ENCODE data around the gene RTL1. TPM values are rescaled to one million over a fixed set of nuclear protein-coding genes. Genes with fewer than 3 reads are reported as not detected.

The RTL1 gene
- total and polyA plus RNA-seq, 7 donors, result not detected

- H3K4me1 ChIP-seq, result peaks cover 0 to 30% (median 13%) of the 10 kb centered on the region in 4 donors
- no peak overlapping the region for H3K27ac ChIP-seq
- no peaks in the 10 kb centered on the region for H3K36me3 ChIP-seq
- TF ChIP-seq POLR2AphosphoS5 (IDR thresholded peaks at IDR 0.05) (no peak), EP300 (IDR thresholded peaks at IDR 0.05) (no peak), POLR2A (IDR thresholded peaks at IDR 0.05) (no peak)
- TF ChIP-seq, protein P1, sequence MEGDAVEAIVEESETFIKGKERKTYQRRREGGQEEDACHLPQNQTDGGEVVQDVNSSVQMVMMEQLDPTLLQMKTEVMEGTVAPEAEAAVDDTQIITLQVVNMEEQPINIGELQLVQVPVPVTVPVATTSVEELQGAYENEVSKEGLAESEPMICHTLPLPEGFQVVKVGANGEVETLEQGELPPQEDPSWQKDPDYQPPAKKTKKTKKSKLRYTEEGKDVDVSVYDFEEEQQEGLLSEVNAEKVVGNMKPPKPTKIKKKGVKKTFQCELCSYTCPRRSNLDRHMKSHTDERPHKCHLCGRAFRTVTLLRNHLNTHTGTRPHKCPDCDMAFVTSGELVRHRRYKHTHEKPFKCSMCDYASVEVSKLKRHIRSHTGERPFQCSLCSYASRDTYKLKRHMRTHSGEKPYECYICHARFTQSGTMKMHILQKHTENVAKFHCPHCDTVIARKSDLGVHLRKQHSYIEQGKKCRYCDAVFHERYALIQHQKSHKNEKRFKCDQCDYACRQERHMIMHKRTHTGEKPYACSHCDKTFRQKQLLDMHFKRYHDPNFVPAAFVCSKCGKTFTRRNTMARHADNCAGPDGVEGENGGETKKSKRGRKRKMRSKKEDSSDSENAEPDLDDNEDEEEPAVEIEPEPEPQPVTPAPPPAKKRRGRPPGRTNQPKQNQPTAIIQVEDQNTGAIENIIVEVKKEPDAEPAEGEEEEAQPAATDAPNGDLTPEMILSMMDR (IDR thresholded peaks at IDR 0.05), result no peak
- peaks cover 4 to 76% (median 46%) of the 10 kb centered on the region in 3 donors for H3K27me3 ChIP-seq
- H3K9me3 ChIP-seq, result no peaks in the 10 kb centered on the region
- DNase-seq, result peak; percentile 58
- intact Hi-C loops (cut with DNase I), result no loop called here
- 5 to 15% methylated on average over 19 of the region's 19 CpGs for WGBS, 2 donors
- H3K4me3 ChIP-seq, result no peak overlapping the region
Observed at GRCh38 chr14:100899884-100900771, 3.4 kb downstream of the RTL1 start.

GRCh38 chr14:100898935-100899883 is 4.3 kb downstream of the RTL1 start:
- Histone ChIP-seq H3K4me1 (peaks cover 0 to 24% (median 10%) of the 10 kb centered on the region in 4 donors), H3K27ac (no peak overlapping the region), H3K9me3 (no peaks in the 10 kb centered on the region), H3K4me3 (no peak overlapping the region), H3K27me3 (peaks cover 4 to 68% (median 40%) of the 10 kb centered on the region in 3 donors), H3K36me3 (no peaks in the 10 kb centered on the region)
- no peak for TF ChIP-seq POLR2A (IDR thresholded peaks at IDR 0.05)
- no peak for TF ChIP-seq POLR2AphosphoS5 (IDR thresholded peaks at IDR 0.05)
- whole genome bisulfite sequencing, 2 donors, result 15 to 45% methylated on average over 21 of the region's 21 CpGs
- intact Hi-C loops (cut with DNase I), result no loop called here
- DNase-seq, result peak; percentile 64

DNA sequence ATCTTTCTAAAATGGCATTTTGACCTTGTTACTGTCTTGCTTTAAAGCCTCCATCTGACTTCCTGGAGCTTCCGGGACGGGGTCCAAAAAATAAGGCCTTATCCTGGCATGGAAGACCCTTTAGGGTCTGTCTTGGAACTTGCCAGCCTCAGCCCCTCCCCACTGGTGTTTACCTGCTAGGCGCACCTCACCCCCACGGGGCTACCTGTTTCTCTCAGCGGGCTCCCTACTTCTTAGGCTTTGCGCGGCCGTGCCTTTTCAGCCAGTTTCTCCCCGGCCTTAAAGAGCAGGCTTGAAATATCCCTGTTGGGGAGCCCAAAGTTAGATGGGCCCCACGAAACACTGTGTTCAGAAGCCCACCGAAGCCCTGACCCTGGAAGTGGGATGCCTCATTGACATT is 5.1 kb downstream of the RTL1 start:
- H3K27me3 ChIP-seq, result peaks cover 4 to 61% (median 32%) of the 10 kb centered on the region in 3 donors
- no peaks in the 10 kb centered on the region for H3K9me3 ChIP-seq
- WGBS, 2 donors, result 42 to 68% methylated on average over 11 of the region's 11 CpGs
- no peaks in the 10 kb centered on the region for H3K36me3 ChIP-seq
- intact Hi-C loops (cut with DNase I), result no loop called here
- no peak overlapping the region for H3K27ac ChIP-seq
- no peak for TF ChIP-seq EP300 (IDR thresholded peaks at IDR 0.05)
- no peak for TF ChIP-seq POLR2AphosphoS5 (IDR thresholded peaks at IDR 0.05)
- TF ChIP-seq, protein P1 (IDR thresholded peaks at IDR 0.05), result no peak
- TF ChIP-seq POLR2A (IDR thresholded peaks at IDR 0.05), result no peak
- H3K4me1 ChIP-seq, result peaks cover 0 to 22% (median 9%) of the 10 kb centered on the region in 4 donors
- peak; percentile 44 for DNase-seq
- no peak overlapping the region for H3K4me3 ChIP-seq

DNA sequence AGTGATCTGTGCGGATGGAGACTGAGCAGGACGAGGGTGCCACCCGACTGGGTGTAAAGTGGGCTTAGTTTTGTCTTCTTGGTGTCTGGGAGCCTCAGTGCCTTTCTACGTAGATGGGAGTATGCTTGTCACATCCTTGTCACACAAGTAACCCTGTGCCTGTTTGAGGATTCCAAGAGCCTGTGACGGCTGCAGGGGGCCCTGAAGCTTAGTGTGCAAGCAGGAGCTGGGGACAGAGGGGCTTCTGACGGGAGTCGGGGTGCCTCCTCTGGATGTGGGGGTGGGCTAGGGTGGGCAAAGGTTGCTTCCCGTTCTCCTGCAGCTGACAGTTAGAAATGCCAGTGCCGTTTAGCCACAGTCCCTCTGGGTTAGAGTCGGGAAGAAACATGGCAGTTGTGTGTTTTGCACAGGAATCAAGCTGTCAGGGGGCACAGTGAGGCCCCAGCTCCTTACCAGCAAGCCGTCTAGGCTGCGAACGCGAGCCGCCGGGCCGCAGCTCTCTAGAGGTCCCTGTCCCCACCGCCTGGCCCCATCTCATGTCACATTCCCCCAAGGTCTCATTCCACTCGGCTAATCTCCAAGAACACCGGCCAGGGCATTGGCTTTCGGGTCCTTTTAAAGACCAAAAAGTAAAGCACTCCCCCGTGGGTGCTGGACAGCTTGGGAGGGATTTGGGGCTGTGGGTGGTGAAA is 7.0 kb downstream of the RTL1 start:
- H3K9me3 ChIP-seq, result no peaks in the 10 kb centered on the region
- peaks cover 4 to 41% (median 14%) of the 10 kb centered on the region in 3 donors for H3K27me3 ChIP-seq
- TF ChIP-seq POLR2A (IDR thresholded peaks at IDR 0.05) (no peak), POLR2AphosphoS5 (IDR thresholded peaks at IDR 0.05) (no peak), EP300 (IDR thresholded peaks at IDR 0.05) (no peak)
- TF ChIP-seq, protein P1 (IDR thresholded peaks at IDR 0.05), result no peak
- H3K4me1 ChIP-seq, result peaks cover 0 to 22% (median 9%) of the 10 kb centered on the region in 4 donors
- intact Hi-C loops (cut with DNase I), result no loop called here
- no peaks in the 10 kb centered on the region for H3K36me3 ChIP-seq
- DNase-seq, result peak; percentile 45
- H3K4me3 ChIP-seq, result no peak overlapping the region
- 82 to 83% methylated on average over 22 of the region's 22 CpGs for WGBS, 2 donors
- H3K27ac ChIP-seq, result no peak overlapping the region
